ENCODE results near the gene TMEM139. TPM values are rescaled to one million over a fixed set of nuclear protein-coding genes. Genes with fewer than 3 reads are reported as not detected.

The TMEM139 gene
- polyA plus RNA-seq, 3 donors = 0.55 TPM; not detected in 2

DNA sequence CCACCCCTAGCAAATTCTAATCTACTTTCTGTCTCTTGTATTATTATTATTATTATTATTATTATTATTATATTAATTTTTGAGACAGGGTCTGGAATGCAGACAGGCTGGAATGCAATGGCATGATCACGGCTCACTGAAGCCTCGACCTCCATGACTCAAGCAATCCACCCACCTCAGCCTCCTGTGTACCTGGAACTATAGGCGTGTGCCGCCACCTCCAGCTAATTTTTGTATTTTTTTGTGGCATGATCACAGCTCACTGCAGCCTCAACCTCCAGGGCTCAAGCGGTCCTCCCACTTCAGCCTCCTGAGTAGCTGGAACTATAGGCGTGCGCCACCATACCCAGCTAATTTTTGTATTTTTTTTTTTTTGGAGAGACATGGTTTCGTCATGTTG, 2.6 kb upstream of the TMEM139 start:
- H3K4me3 Mint-ChIP-seq = no peak overlapping the region
- peaks cover 17% of the 10 kb centered on the region for H3K4me1 Mint-ChIP-seq
- H3K36me3 Mint-ChIP-seq = no peaks in the 10 kb centered on the region
- H3K36me3 ChIP-seq (replicated peaks in 1 of 2; ENCODE audit: control insufficient read depth in 1 of 2, insufficient read depth in 2 of 2, low read length in 2 of 2) = no peaks in the 10 kb centered on the region
- TF ChIP-seq, protein P1, sequence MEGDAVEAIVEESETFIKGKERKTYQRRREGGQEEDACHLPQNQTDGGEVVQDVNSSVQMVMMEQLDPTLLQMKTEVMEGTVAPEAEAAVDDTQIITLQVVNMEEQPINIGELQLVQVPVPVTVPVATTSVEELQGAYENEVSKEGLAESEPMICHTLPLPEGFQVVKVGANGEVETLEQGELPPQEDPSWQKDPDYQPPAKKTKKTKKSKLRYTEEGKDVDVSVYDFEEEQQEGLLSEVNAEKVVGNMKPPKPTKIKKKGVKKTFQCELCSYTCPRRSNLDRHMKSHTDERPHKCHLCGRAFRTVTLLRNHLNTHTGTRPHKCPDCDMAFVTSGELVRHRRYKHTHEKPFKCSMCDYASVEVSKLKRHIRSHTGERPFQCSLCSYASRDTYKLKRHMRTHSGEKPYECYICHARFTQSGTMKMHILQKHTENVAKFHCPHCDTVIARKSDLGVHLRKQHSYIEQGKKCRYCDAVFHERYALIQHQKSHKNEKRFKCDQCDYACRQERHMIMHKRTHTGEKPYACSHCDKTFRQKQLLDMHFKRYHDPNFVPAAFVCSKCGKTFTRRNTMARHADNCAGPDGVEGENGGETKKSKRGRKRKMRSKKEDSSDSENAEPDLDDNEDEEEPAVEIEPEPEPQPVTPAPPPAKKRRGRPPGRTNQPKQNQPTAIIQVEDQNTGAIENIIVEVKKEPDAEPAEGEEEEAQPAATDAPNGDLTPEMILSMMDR (IDR thresholded peaks at IDR 0.05) = no peak
- peaks cover 0 to 3% (median 2%) of the 10 kb centered on the region in 3 donors for H3K27me3 Mint-ChIP-seq (ENCODE audit: low read depth in 3 of 3)
- H2AFZ ChIP-seq (ENCODE audit: insufficient read depth, low read depth, low read length, poor library complexity, severe bottlenecking) = no peak overlapping the region
- H3K27ac ChIP-seq (ENCODE audit: low read depth in 1 of 2, low read length in 2 of 2) = no peak overlapping the region
- H3K9me3 Mint-ChIP-seq = peaks cover 0 to 2% (median 0%) of the 10 kb centered on the region in 7 donors
- no peaks in the 10 kb centered on the region for H4K20me1 ChIP-seq (ENCODE audit: insufficient read depth, low read length)
- no peak for DNase-seq
- H3K27ac Mint-ChIP-seq = no peak overlapping the region
- WGBS (ENCODE audit: insufficient coverage) = 100% methylated on average over 4 of the region's 8 CpGs
- no peaks in the 10 kb centered on the region for H3K79me2 ChIP-seq (ENCODE audit: insufficient read depth, low read length)
- H3K9ac ChIP-seq (ENCODE audit: insufficient read depth, low read length, poor library complexity, severe bottlenecking) = no peak overlapping the region
- peaks cover 0 to 19% of the 10 kb centered on the region in 2 donors for H3K4me1 ChIP-seq (ENCODE audit: control insufficient read depth in 1 of 2, insufficient read depth in 2 of 2, low read length in 2 of 2)
- H3K4me2 ChIP-seq (replicated peaks; ENCODE audit: extremely low read depth, low read length, poor library complexity, severe bottlenecking) = no peak overlapping the region
- intact Hi-C loops (cut with micrococcal nuclease) = loop anchor here in 1 of 2 donors (10.0 kb wide), 1 partner anchor 93 kb away; no protein-coding TSS in a partner anchor
- no peak overlapping the region for H3K4me3 ChIP-seq (replicated peaks in 1 of 3; ENCODE audit: low read depth in 2 of 3, low read length in 3 of 3)
- no peaks in the 10 kb centered on the region for H3K9me3 ChIP-seq (replicated peaks in 1 of 2; ENCODE audit: control insufficient read depth in 1 of 2, insufficient read depth in 1 of 2, low read length in 2 of 2)
- no peaks in the 10 kb centered on the region for H3K27me3 ChIP-seq (ENCODE audit: control insufficient read depth in 2 of 2, insufficient read depth in 2 of 2, low read length in 2 of 2)

GRCh38 chr7:143283381-143283780, 1.4 kb upstream of the TMEM139 start:
- H3K36me3 Mint-ChIP-seq = no peaks in the 10 kb centered on the region

More at GRCh38 chr7:143283381-143283780, 1.4 kb upstream of the TMEM139 start:
- Mint-ChIP-seq H3K27me3 (ENCODE audit: low read depth in 3 of 3) (peaks cover 0 to 3% (median 2%) of the 10 kb centered on the region in 3 donors), H3K27ac (peak overlapping the region in 1 of 7 donors; percentile 8), H3K4me3 (no peak overlapping the region), H3K9me3 (peaks cover 0 to 2% (median 0%) of the 10 kb centered on the region in 7 donors), H3K4me1 (peaks cover 24% of the 10 kb centered on the region)
- TF ChIP-seq, protein P1 (IDR thresholded peaks at IDR 0.05) = no peak
- H3K27ac ChIP-seq (ENCODE audit: low read depth in 1 of 2, low read length in 2 of 2) = no peak overlapping the region
- peaks cover 6 to 26% of the 10 kb centered on the region in 2 donors for H3K4me1 ChIP-seq (ENCODE audit: control insufficient read depth in 1 of 2, insufficient read depth in 2 of 2, low read length in 2 of 2)
- H3K4me3 ChIP-seq (replicated peaks in 1 of 3; ENCODE audit: low read depth in 2 of 3, low read length in 3 of 3) = no peak overlapping the region
- no peak overlapping the region for H3K9ac ChIP-seq (ENCODE audit: insufficient read depth, low read length, poor library complexity, severe bottlenecking)
- no peak overlapping the region for H2AFZ ChIP-seq (ENCODE audit: insufficient read depth, low read depth, low read length, poor library complexity, severe bottlenecking)
- peaks cover 3% of the 10 kb centered on the region for H3K79me2 ChIP-seq (ENCODE audit: insufficient read depth, low read length)
- intact Hi-C loops (cut with micrococcal nuclease) = loop anchor here in 1 of 2 donors (10.0 kb wide), 1 partner anchor 91 kb away; no protein-coding TSS in a partner anchor
- WGBS (ENCODE audit: insufficient coverage) = 97% methylated on average over 4 of the region's 4 CpGs
- no peak for DNase-seq
- H4K20me1 ChIP-seq (ENCODE audit: insufficient read depth, low read length) = no peaks in the 10 kb centered on the region
- H3K9me3 ChIP-seq (replicated peaks in 1 of 2; ENCODE audit: control insufficient read depth in 1 of 2, insufficient read depth in 1 of 2, low read length in 2 of 2) = no peaks in the 10 kb centered on the region
- H3K36me3 ChIP-seq (replicated peaks in 1 of 2; ENCODE audit: control insufficient read depth in 1 of 2, insufficient read depth in 2 of 2, low read length in 2 of 2) = no peaks in the 10 kb centered on the region
- no peaks in the 10 kb centered on the region for H3K27me3 ChIP-seq (ENCODE audit: control insufficient read depth in 2 of 2, insufficient read depth in 2 of 2, low read length in 2 of 2)
- H3K4me2 ChIP-seq (replicated peaks; ENCODE audit: extremely low read depth, low read length, poor library complexity, severe bottlenecking) = no peak overlapping the region
